Stimulated activated CD8-positive, alpha-beta memory T cell treated with anti-CD3 and anti-CD28 coated beads, Interleukin-2, amount 100 ng/mL, for 1 hour (primary cell): ENCODE data around the gene ZYX.

Experiments
- DNase-seq, 2 donors: peaks; one replicate each; pipeline ENCODE4 v3.0.0-alpha.2; 2020; ENCODE audit warnings: low read depth in 2 of 2

Gene ZYX

GRCh38 chr7:143380646-143381426, at the start of gene ZYX:
Gene ZYX, plus strand, starts transcription at chr7:143381345. Its CDS starts 227 bp downstream, at chr7:143381572.
- peak; percentile 71 to 77 for DNase-seq

- no peak for DNase-seq
Measured at GRCh38 chr7:143334244-143334643, 46.9 kb upstream of the ZYX start.

- no peak for DNase-seq
Measured at GRCh38 chr7:143337216-143337615, 43.9 kb upstream of the ZYX start.

GRCh38 chr7:143341842-143342241, 39.3 kb upstream of the ZYX start:
- no peak for DNase-seq

- no peak for DNase-seq
Measured at GRCh38 chr7:143343596-143343995, 37.5 kb upstream of the ZYX start.

GRCh38 chr7:143345428-143345900, 35.7 kb upstream of the ZYX start:
- peak; percentile 28 to 46 for DNase-seq

GRCh38 chr7:143346018-143346417, 35.1 kb upstream of the ZYX start:
- no peak for DNase-seq

- no peak for DNase-seq
Measured at GRCh38 chr7:143347950-143348349, 33.2 kb upstream of the ZYX start.

GRCh38 chr7:143351060-143351459, 30.1 kb upstream of the ZYX start:
- DNase-seq, result no peak

- no peak for DNase-seq
Measured at GRCh38 chr7:143351574-143351973, 29.6 kb upstream of the ZYX start.

GRCh38 chr7:143352531-143353002, 28.6 kb upstream of the ZYX start:
- DNase-seq, result no peak

- no peak for DNase-seq
Measured at GRCh38 chr7:143354376-143354775, 26.8 kb upstream of the ZYX start.

- no peak for DNase-seq
Measured at GRCh38 chr7:143354965-143355364, 26.2 kb upstream of the ZYX start.

- no peak for DNase-seq
Measured at GRCh38 chr7:143355450-143356385, 25.4 kb upstream of the ZYX start.

- DNase-seq, result no peak
Measured at GRCh38 chr7:143356414-143357050, 24.6 kb upstream of the ZYX start.

- DNase-seq, result no peak
Measured at GRCh38 chr7:143358626-143359025, 22.5 kb upstream of the ZYX start.

- DNase-seq, result no peak
Measured at GRCh38 chr7:143359771-143360353, 21.3 kb upstream of the ZYX start.

- DNase-seq, result no peak
Measured at GRCh38 chr7:143360788-143361551, 20.2 kb upstream of the ZYX start.

GRCh38 chr7:143361552-143362130, 19.5 kb upstream of the ZYX start:
- no peak for DNase-seq
